Erythroblast (primary cell): ENCODE measurements around the gene PAQR9.

Experiments
- GATA1 ChIP-seq: IDR thresholded peaks from 2 replicates; pipeline ENCODE4 v1.6.1; 2011; ENCODE audit warnings: low read depth, mild to moderate bottlenecking, control low read depth, low read length, moderate library complexity
- POLR2A ChIP-seq: IDR thresholded peaks from 2 replicates; pipeline ENCODE4 v1.6.1; 2011; ENCODE audit warnings: mild to moderate bottlenecking, low read length

DNA sequence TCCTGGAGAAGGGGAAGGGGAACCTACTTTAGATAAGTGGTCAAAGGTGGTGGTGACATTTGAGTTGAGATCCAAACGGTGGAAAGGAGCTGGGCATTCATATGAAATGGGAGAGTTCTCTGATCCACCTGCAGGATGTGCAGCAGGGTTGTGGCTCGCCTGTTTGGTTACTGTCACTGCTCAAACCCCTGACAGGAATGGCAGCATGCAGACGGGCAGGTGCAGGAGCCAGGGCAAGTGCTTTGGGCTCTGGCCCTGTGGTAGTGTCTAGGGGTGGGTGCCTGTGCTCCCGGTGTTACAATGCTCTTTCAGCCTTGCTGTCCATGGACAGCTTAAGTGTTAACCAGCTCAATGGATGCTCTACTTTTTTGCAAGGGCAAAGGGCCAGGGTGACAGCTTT is 18.5 kb downstream of the PAQR9 start:
- no peak for TF ChIP-seq POLR2A
- no peak for TF ChIP-seq GATA1
